Measurements from ENCODE around the gene FNDC7. TPM values are rescaled to one million over a fixed set of nuclear protein-coding genes. Genes with fewer than 3 reads are reported as not detected.
"Not testable (repeated sequence)": the region's sequence is repeated elsewhere in the genome, so short reads cannot be mapped to it uniquely, and the experiment has no call there.

The FNDC7 gene
- total and polyA plus RNA-seq, 2 donors = 0.05 TPM

- Histone ChIP-seq H3K4me1 (ENCODE audit: control insufficient read depth in 2 of 2, insufficient read depth in 2 of 2, low read length in 2 of 2) (no peaks in the 10 kb centered on the region), H3K27me3 (ENCODE audit: control insufficient read depth in 2 of 2, insufficient read depth in 1 of 2, low read length in 1 of 2) (no peaks in the 10 kb centered on the region), H3K4me3 (ENCODE audit: low read length in 2 of 2) (no peak overlapping the region), H3K9me3 (ENCODE audit: control insufficient read depth in 2 of 2, insufficient read depth in 1 of 2, low read length in 1 of 2) (no peaks in the 10 kb centered on the region), H3K36me3 (ENCODE audit: control insufficient read depth in 2 of 2, insufficient read depth in 2 of 2, low read length in 1 of 2) (peaks cover 13 to 36% of the 10 kb centered on the region in 2 donors), H3K27ac (ENCODE audit: low read depth in 1 of 2, low read length in 1 of 2) (no peak overlapping the region)
- DNase-seq (ENCODE audit: low read depth in 6 of 9, low spot score in 9 of 9) = no peak
These were observed 66.7 kb downstream of the FNDC7 start for GRCh38 chr1:108779455-108779854.

DNA sequence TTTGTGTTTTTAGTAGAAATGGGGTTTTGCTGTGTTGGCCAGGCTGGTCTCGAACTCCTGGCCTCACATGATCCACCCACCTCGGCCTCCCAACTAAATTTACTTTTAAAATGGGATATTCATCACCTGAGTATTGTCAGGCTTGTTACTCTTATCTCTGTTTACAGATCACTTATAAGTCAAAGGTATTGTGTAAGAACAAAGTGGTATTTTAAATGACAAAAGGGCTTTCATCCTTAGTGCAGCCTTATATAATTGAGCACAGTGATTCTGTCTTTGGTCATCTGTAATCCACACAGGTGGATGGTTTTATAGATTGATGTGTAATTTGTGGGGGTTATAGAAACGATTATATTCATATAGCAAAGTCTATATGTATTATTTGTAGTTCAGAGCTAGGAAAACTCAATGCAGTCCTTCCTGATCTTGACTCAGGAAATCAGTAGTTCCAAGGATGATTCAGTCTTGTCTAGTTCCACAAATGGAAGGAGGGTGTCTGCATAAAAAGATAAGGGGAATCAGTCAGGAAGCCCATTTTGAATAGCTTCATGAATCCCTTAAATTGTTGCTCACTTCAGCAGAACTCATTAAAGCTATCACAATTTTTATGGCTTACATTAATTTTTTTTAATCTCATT is 68.3 kb downstream of the FNDC7 start:
- H3K4me3 ChIP-seq (ENCODE audit: low read length in 2 of 2) = no peak overlapping the region
- peaks cover 8 to 9% of the 10 kb centered on the region in 2 donors for H3K9me3 ChIP-seq (ENCODE audit: control insufficient read depth in 2 of 2, insufficient read depth in 1 of 2, low read length in 1 of 2)
- peaks cover 23 to 44% of the 10 kb centered on the region in 2 donors for H3K36me3 ChIP-seq (ENCODE audit: control insufficient read depth in 2 of 2, insufficient read depth in 2 of 2, low read length in 1 of 2)
- 96% methylated on average over 3 of the region's 3 CpGs for WGBS
- no peak overlapping the region for H3K27ac ChIP-seq (ENCODE audit: low read depth in 1 of 2, low read length in 1 of 2)
- DNase-seq (ENCODE audit: low read depth in 6 of 9, low spot score in 9 of 9) = no peak
- H3K4me1 ChIP-seq (ENCODE audit: control insufficient read depth in 2 of 2, insufficient read depth in 2 of 2, low read length in 2 of 2) = no peaks in the 10 kb centered on the region
- H3K27me3 ChIP-seq (ENCODE audit: control insufficient read depth in 2 of 2, insufficient read depth in 1 of 2, low read length in 1 of 2) = no peaks in the 10 kb centered on the region

- H3K4me3 ChIP-seq (ENCODE audit: low read length in 2 of 2); H3K4me1 ChIP-seq (ENCODE audit: control insufficient read depth in 2 of 2, insufficient read depth in 2 of 2, low read length in 2 of 2); H3K9me3 ChIP-seq (ENCODE audit: control insufficient read depth in 2 of 2, insufficient read depth in 1 of 2, low read length in 1 of 2); H3K27ac ChIP-seq (ENCODE audit: low read depth in 1 of 2, low read length in 1 of 2); DNase-seq (ENCODE audit: low read depth in 6 of 9, low spot score in 9 of 9); H3K27me3 ChIP-seq (ENCODE audit: control insufficient read depth in 2 of 2, insufficient read depth in 1 of 2, low read length in 1 of 2): not testable (repeated sequence)
- peaks cover 26 to 48% of the 10 kb centered on the region in 2 donors for H3K36me3 ChIP-seq (ENCODE audit: control insufficient read depth in 2 of 2, insufficient read depth in 2 of 2, low read length in 1 of 2)
- 98% methylated on average over 1 of the region's 1 CpG for WGBS
These were observed 68.9 kb downstream of the FNDC7 start for GRCh38 chr1:108781575-108781944.

DNA sequence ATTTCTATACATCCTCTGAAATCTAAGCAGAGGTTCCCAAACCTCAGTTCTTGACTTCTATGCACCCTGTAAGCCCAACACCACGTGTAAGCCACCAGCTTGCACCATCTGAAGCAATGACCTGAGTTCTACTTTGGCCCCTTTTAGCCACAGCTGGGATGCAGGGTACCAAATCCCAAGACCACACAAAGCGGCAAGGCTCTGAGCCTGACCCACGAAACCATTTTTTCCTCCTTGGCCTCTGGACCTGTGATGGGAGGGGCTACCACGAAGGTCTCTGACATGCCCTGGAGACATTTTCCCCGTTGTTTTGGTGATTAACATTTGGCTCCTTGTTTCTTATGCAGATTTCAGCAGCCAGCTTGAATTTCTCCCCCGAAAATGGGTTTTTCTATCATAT is 72.6 kb downstream of the FNDC7 start:
- Histone ChIP-seq H3K27me3 (ENCODE audit: control insufficient read depth in 2 of 2, insufficient read depth in 1 of 2, low read length in 1 of 2) (no peaks in the 10 kb centered on the region), H3K27ac (ENCODE audit: low read depth in 1 of 2, low read length in 1 of 2) (no peak overlapping the region), H3K4me1 (ENCODE audit: control insufficient read depth in 2 of 2, insufficient read depth in 2 of 2, low read length in 2 of 2) (no peaks in the 10 kb centered on the region), H3K36me3 (ENCODE audit: control insufficient read depth in 2 of 2, insufficient read depth in 2 of 2, low read length in 1 of 2) (peaks cover 24 to 36% of the 10 kb centered on the region in 2 donors), H3K9me3 (ENCODE audit: control insufficient read depth in 2 of 2, insufficient read depth in 1 of 2, low read length in 1 of 2) (peaks cover 8 to 9% of the 10 kb centered on the region in 2 donors), H3K4me3 (ENCODE audit: low read length in 2 of 2) (no peak overlapping the region)
- no peak for DNase-seq (ENCODE audit: low read depth in 6 of 9, low spot score in 9 of 9)
- 98% methylated on average over 6 of the region's 6 CpGs for WGBS

DNA sequence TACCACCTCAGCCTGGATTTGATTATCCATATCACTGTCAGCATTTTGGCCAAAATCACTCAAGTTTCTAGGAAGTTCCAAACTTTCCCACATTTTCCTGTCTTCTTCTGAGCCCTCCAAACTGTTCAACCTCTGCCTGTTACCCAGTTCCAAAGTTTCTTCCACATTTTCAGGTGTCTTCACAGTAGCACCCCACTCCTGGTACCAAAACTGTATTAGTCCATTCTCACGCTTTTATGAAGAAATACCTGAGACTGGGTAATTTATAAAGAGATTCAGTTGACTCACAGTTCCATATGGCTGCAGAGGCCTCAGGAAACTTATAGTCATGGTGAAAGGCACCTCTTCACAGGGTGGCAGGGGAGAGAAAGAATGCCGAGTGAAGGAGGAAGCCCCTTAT is 73.2 kb downstream of the FNDC7 start:
- H3K36me3 ChIP-seq (ENCODE audit: control insufficient read depth in 2 of 2, insufficient read depth in 2 of 2, low read length in 1 of 2) = peaks cover 24 to 36% of the 10 kb centered on the region in 2 donors

DNA sequence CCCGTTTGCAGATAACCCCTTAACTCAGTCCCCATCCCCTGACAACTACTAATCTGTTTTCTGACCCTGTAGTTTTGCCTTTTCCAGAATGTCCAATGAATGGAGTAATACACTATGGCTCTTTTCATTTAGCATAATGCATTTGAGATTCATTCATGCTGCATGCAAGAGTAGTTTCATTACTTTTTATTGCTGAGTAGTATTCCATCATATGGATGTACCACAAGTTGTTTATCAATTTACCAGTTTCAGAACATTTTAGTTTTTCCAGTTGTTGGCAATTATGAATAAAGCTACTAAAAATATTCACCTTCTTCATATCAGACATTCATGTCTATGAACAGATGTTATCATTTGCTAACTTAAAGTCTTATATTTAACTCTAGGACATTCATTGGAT is 79.1 kb downstream of the FNDC7 start:
- no peak overlapping the region for H3K27ac ChIP-seq (ENCODE audit: low read depth in 1 of 2, low read length in 1 of 2)
- no peaks in the 10 kb centered on the region for H3K4me1 ChIP-seq (ENCODE audit: control insufficient read depth in 2 of 2, insufficient read depth in 2 of 2, low read length in 2 of 2)
- peaks cover 9 to 30% of the 10 kb centered on the region in 2 donors for H3K36me3 ChIP-seq (ENCODE audit: control insufficient read depth in 2 of 2, insufficient read depth in 2 of 2, low read length in 1 of 2)
- DNase-seq (ENCODE audit: low read depth in 6 of 9, low spot score in 9 of 9) = no peak
- peaks cover 0 to 1% of the 10 kb centered on the region in 2 donors for H3K9me3 ChIP-seq (ENCODE audit: control insufficient read depth in 2 of 2, insufficient read depth in 1 of 2, low read length in 1 of 2)
- WGBS = 96% methylated on average over 1 of the region's 1 CpG
- H3K27me3 ChIP-seq (ENCODE audit: control insufficient read depth in 2 of 2, insufficient read depth in 1 of 2, low read length in 1 of 2) = no peaks in the 10 kb centered on the region
- H3K4me3 ChIP-seq (ENCODE audit: low read length in 2 of 2) = no peak overlapping the region

More for the DNA sequence above, 73.2 kb downstream of the FNDC7 start:
- H3K27me3 ChIP-seq (ENCODE audit: control insufficient read depth in 2 of 2, insufficient read depth in 1 of 2, low read length in 1 of 2) = no peaks in the 10 kb centered on the region
- DNase-seq (ENCODE audit: low read depth in 6 of 9, low spot score in 9 of 9) = no peak
- H3K27ac ChIP-seq (ENCODE audit: low read depth in 1 of 2, low read length in 1 of 2) = no peak overlapping the region
- no peaks in the 10 kb centered on the region for H3K4me1 ChIP-seq (ENCODE audit: control insufficient read depth in 2 of 2, insufficient read depth in 2 of 2, low read length in 2 of 2)
- whole genome bisulfite sequencing = 96% methylated on average over 2 of the region's 2 CpGs
- no peak overlapping the region for H3K4me3 ChIP-seq (ENCODE audit: low read length in 2 of 2)
- peaks cover 8 to 9% of the 10 kb centered on the region in 2 donors for H3K9me3 ChIP-seq (ENCODE audit: control insufficient read depth in 2 of 2, insufficient read depth in 1 of 2, low read length in 1 of 2)

Other genes with a start within 250 kb of the FNDC7 start
- 12.5 TPM for gene EEIG2, start 152.8 kb upstream of the FNDC7 start, total RNA-seq
- 11.2 TPM for gene EEIG2, start 152.8 kb upstream of the FNDC7 start, polyA plus RNA-seq
- 28.3 TPM for gene HENMT1, start 51.8 kb upstream of the FNDC7 start, total RNA-seq
- gene HENMT1, start 51.8 kb upstream of the FNDC7 start, polyA plus RNA-seq = 21.7 TPM
- 27.3 TPM for gene PRPF38B, start 20.6 kb upstream of the FNDC7 start, total RNA-seq
- gene PRPF38B, start 20.6 kb upstream of the FNDC7 start, polyA plus RNA-seq = 69.6 TPM
- 37.9 TPM for gene STXBP3, start 33.8 kb downstream of the FNDC7 start, total RNA-seq
- gene STXBP3, start 33.8 kb downstream of the FNDC7 start, polyA plus RNA-seq = 85.6 TPM
- gene AKNAD1, start 144.2 kb downstream of the FNDC7 start, total RNA-seq = 0.14 TPM
- gene AKNAD1, start 144.2 kb downstream of the FNDC7 start, polyA plus RNA-seq = 0.84 TPM
- gene GPSM2, start 164.1 kb downstream of the FNDC7 start, total RNA-seq = 28.6 TPM
- gene GPSM2, start 164.1 kb downstream of the FNDC7 start, polyA plus RNA-seq = 5.8 TPM

All from thymus (tissue), 11 donors.